Nephron (organoid): ENCODE measurements around the gene ARHGAP18.

Experiments used
- H3K27ac Mint-ChIP-seq, 3 experiments: 2 replicates each; pipeline ENCODE4 v1.8.0; 2020; ENCODE audit warnings: mixed read lengths in 3 of 3, mild to moderate bottlenecking in 2 of 3, moderate library complexity in 1 of 3
- H3K27me3 Mint-ChIP-seq: 2 replicates; pipeline ENCODE4 v1.8.0; 2021; ENCODE audit warnings: low read depth, mild to moderate bottlenecking, moderate library complexity, mixed read lengths
- H3K36me3 Mint-ChIP-seq: 2 replicates; pipeline ENCODE4 v1.8.0; 2020; ENCODE audit warnings: low read depth, mixed read lengths
- H3K4me1 Mint-ChIP-seq: 2 replicates; pipeline ENCODE4 v1.8.0; 2020; ENCODE audit warnings: mixed read lengths
- H3K4me3 Mint-ChIP-seq, 3 experiments: 2 replicates each; pipeline ENCODE4 v1.8.0; 2020; ENCODE audit warnings: mild to moderate bottlenecking in 3 of 3, mixed read lengths in 3 of 3, moderate library complexity in 2 of 3
- H3K9me3 Mint-ChIP-seq: 2 replicates; pipeline ENCODE4 v1.8.0; 2020; ENCODE audit warnings: mixed read lengths
- CTCF ChIP-seq, 3 experiments: fragments of 200-600 bp; sonication (generic); IDR thresholded peaks; one replicate each; pipeline ENCODE4 v1.5.0; 2021; ENCODE audit warnings: antibody characterized with exemption in 3 of 3; ENCODE audit not compliant: unreplicated experiment in 3 of 3

ARHGAP18 gene

GRCh38 chr6:129621252-129621651 is 88.7 kb downstream of the ARHGAP18 start:
- peaks cover 3% of the 10 kb centered on the region for H3K9me3 Mint-ChIP-seq
- no peak overlapping the region for H3K27ac Mint-ChIP-seq
- no peaks in the 10 kb centered on the region for H3K27me3 Mint-ChIP-seq
- TF ChIP-seq CTCF (IDR thresholded peaks at IDR 0.05; ENCODE audit: unreplicated experiment in 3 of 3) = no peak
- H3K4me1 Mint-ChIP-seq = no peaks in the 10 kb centered on the region
- H3K36me3 Mint-ChIP-seq = peaks cover 13% of the 10 kb centered on the region
- no peak overlapping the region for H3K4me3 Mint-ChIP-seq

- TF ChIP-seq CTCF (IDR thresholded peaks at IDR 0.05; ENCODE audit: unreplicated experiment in 3 of 3) = no peak
- peaks cover 13% of the 10 kb centered on the region for H3K36me3 Mint-ChIP-seq
- no peak overlapping the region for H3K4me3 Mint-ChIP-seq
- no peak overlapping the region for H3K27ac Mint-ChIP-seq
- H3K27me3 Mint-ChIP-seq = no peaks in the 10 kb centered on the region
- no peaks in the 10 kb centered on the region for H3K4me1 Mint-ChIP-seq
- H3K9me3 Mint-ChIP-seq = peaks cover 3% of the 10 kb centered on the region
Observed at GRCh38 chr6:129620234-129620610, 89.8 kb downstream of the ARHGAP18 start.

GRCh38 chr6:129619579-129620233 is 90.3 kb downstream of the ARHGAP18 start:
- Mint-ChIP-seq H3K4me1 (no peaks in the 10 kb centered on the region), H3K27me3 (no peaks in the 10 kb centered on the region), H3K4me3 (no peak overlapping the region), H3K9me3 (peaks cover 3% of the 10 kb centered on the region), H3K27ac (no peak overlapping the region), H3K36me3 (peaks cover 13% of the 10 kb centered on the region)
- no peak for TF ChIP-seq CTCF (IDR thresholded peaks at IDR 0.05; ENCODE audit: unreplicated experiment in 3 of 3)

- Mint-ChIP-seq H3K36me3 (peaks cover 5% of the 10 kb centered on the region), H3K27me3 (no peaks in the 10 kb centered on the region), H3K9me3 (peaks cover 3% of the 10 kb centered on the region), H3K4me1 (no peaks in the 10 kb centered on the region), H3K27ac (no peak overlapping the region), H3K4me3 (no peak overlapping the region)
- TF ChIP-seq CTCF (IDR thresholded peaks at IDR 0.05; ENCODE audit: unreplicated experiment in 3 of 3) = no peak
Observed at GRCh38 chr6:129617986-129618385, 92.0 kb downstream of the ARHGAP18 start.

GRCh38 chr6:129615496-129615895 is 94.5 kb downstream of the ARHGAP18 start:
- Mint-ChIP-seq H3K4me1 (peaks cover 11% of the 10 kb centered on the region), H3K27me3 (no peaks in the 10 kb centered on the region), H3K9me3 (peaks cover 3% of the 10 kb centered on the region), H3K4me3 (no peak overlapping the region), H3K36me3 (peaks cover 9% of the 10 kb centered on the region), H3K27ac (no peak overlapping the region)
- no peak for TF ChIP-seq CTCF (IDR thresholded peaks at IDR 0.05; ENCODE audit: unreplicated experiment in 3 of 3)

GRCh38 chr6:129615020-129615419 is 95.0 kb downstream of the ARHGAP18 start:
- peaks cover 12% of the 10 kb centered on the region for H3K36me3 Mint-ChIP-seq
- H3K9me3 Mint-ChIP-seq = peaks cover 3% of the 10 kb centered on the region
- H3K4me3 Mint-ChIP-seq = no peak overlapping the region
- H3K4me1 Mint-ChIP-seq = peaks cover 15% of the 10 kb centered on the region
- H3K27me3 Mint-ChIP-seq = no peaks in the 10 kb centered on the region
- TF ChIP-seq CTCF (IDR thresholded peaks at IDR 0.05; ENCODE audit: unreplicated experiment in 3 of 3) = no peak
- no peak overlapping the region for H3K27ac Mint-ChIP-seq
